AG10803 (cell line): Measurements from ENCODE around the gene BLOC1S5.

Source experiments
- DNase-seq: peaks from one replicate; pipeline ENCODE4 v3.0.0; 2010; ENCODE audit warnings: low read depth
- H3K4me3 ChIP-seq: 2 replicates; pipeline ENCODE4 v1.5.1; 2011; ENCODE audit warnings: mild to moderate bottlenecking, low read length, control low read depth
- TF ChIP-seq, protein P1 (sequence below): conservative IDR thresholded peaks from 2 replicates; pipeline ENCODE4 v1.5.1; 2011; ENCODE audit warnings: mild to moderate bottlenecking, low read length, control low read depth, inconsistent platforms

The BLOC1S5 gene

DNA sequence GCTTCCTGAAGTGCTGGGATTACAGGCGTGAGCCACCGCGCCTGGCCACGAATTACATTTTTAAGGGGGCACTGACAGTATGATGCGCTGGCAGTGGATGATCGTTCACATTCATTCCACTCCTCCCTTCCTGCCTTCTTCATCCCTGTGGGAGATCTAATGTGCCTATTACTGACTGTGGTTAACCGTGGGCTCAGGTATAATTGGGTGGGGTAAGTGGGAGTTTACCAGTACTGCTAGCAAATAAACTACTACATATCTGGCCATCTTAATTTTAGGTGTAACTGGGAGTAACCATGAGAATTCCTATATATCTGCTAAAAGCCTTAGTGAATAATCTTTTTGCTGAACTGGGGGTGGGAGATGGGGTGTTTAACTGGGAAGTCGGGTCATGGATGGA is 6.5 kb upstream of the BLOC1S5 start:
- DNase-seq = no peak
- TF ChIP-seq, protein P1, sequence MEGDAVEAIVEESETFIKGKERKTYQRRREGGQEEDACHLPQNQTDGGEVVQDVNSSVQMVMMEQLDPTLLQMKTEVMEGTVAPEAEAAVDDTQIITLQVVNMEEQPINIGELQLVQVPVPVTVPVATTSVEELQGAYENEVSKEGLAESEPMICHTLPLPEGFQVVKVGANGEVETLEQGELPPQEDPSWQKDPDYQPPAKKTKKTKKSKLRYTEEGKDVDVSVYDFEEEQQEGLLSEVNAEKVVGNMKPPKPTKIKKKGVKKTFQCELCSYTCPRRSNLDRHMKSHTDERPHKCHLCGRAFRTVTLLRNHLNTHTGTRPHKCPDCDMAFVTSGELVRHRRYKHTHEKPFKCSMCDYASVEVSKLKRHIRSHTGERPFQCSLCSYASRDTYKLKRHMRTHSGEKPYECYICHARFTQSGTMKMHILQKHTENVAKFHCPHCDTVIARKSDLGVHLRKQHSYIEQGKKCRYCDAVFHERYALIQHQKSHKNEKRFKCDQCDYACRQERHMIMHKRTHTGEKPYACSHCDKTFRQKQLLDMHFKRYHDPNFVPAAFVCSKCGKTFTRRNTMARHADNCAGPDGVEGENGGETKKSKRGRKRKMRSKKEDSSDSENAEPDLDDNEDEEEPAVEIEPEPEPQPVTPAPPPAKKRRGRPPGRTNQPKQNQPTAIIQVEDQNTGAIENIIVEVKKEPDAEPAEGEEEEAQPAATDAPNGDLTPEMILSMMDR = no peak
- H3K4me3 ChIP-seq = no peak overlapping the region

DNA sequence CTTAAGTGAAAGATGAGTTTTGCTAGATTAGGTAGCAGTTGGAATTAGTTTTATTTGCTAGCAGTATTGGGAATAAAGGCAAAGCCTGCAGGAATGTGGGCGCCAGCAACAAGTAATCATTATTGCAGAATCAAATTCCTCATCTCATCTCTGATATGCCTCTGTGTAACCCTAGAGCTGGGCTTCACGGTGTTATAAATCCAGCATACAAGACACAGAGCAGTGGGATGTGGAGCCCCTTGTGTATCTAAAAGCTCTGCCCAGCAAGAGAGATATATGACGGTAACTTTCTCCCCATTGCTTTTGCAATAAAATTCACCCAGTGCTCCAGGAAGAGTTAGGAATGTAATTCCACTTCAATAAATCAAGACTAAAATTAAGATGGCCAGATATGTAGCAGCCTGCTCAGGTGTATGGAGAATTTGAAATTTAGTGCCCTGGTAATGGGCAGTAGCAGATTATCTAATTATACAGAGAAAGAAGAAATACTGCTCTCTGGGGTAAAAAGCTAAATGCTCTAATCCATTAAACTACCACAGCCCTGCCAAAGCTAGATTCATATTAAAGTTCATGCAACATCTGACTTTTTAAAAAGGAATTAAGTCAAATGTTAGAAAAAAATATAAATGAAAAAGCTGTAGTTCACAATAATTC is 5.6 kb upstream of the BLOC1S5 start:
- DNase-seq = no peak
- TF ChIP-seq, protein P1 = no peak
- H3K4me3 ChIP-seq = no peak overlapping the region

DNA sequence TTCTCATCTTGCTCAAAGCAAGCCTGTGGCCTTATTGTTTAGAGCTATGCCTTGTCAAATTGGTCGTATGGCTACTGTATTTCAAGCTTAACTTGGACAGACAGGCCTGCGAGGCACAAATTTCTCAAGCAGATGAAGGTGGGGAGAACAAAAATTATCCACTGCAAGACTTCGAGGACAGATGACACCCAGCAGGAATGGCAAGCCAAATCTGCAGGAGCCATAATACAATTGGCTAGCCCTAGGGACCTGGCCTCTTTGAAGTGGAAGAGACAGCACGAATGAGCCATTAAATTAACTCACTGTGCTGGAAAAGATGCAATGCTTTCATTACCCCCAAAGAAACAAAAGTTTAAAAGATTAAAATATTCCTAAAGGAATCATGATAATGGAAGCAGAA is 5.0 kb upstream of the BLOC1S5 start:
- no peak overlapping the region for H3K4me3 ChIP-seq
- TF ChIP-seq, protein P1 = no peak
- no peak for DNase-seq

DNA sequence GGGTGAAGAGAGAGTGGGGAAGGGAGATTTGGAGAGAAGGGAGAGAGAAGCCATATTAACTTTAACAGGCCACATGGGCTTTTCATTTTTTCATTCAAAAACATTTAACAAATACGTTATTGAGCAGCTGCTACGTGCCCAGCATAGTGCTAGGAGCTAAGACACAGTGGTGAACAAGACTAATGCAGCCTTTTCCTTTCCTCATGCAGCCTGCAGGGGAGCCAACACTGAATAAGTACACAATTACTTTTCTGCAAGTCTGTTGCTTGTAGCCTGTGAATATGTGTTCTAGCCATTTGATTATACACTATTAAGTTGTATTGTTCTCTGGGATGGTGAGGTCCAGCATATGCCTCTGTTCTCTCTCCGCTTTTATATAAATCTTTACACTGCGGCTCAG is 1.9 kb upstream of the BLOC1S5 start:
- no peak for DNase-seq
- TF ChIP-seq, protein P1 = no peak
- no peak overlapping the region for H3K4me3 ChIP-seq

DNA sequence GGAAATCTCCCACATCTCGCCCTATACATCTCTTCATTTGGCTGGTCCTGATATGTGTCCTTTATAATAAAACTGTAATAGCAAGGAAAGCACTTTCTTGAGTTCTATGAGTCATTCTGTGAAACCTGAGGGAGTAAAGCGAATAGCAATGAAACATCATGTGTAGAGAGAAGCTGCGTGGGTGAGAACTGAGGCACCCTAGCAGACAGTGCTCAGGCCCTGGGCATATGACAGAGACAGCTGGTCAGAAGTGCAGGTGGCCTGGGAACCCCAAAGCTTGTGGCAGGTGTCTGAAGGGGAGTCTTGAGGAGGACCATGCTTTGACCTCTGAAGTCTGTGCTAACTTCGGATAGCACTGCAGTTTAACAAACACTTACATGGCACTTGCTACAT is 1.3 kb upstream of the BLOC1S5 start:
- no peak for DNase-seq
- TF ChIP-seq, protein P1 = no peak
- H3K4me3 ChIP-seq = no peak overlapping the region

DNA sequence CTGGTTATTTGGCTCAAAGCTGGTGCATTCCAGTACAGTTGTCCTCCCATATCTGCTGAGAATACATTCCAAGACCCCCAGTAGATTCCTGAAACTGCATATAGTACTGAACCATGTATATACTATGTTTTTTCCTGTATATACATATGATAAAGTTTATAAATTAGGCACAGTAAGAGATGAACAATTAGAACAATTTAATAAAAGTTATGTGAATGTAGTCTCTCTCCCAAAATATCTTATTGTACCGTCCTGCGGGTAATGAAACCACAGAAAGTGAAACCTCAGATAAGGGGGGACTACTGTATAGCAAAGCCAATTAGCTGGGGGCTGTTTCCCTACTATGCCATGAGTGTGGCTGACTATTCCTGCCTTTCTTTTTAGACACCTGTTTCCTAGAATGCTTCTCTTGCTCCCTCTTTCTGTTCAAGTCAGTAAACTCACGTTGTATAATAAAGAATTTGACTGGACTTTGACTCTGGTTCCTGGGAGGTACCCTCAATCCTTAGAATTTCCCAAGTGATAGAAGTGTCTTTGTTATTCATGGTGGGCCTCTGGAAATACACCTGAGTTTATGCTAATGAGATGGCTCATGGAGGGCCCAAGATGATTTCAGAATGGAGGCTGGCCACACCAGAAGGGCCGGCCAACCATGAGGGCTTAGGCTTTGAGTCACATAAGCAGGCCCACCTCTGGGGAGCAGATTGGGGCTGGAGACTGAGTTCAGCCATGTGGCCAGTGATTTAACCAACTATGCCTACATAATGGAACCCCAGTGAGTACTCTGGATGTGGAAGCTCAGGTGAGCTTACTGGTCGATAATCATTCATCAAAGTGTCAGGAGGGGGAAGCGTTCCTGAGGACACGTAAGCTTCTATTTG is 689 bp upstream of the BLOC1S5 start:
- H3K4me3 ChIP-seq = peak overlapping the region; percentile 47
- no peak for DNase-seq
- TF ChIP-seq, protein P1 = no peak; the same call in 1 of the 2 replicates

DNA sequence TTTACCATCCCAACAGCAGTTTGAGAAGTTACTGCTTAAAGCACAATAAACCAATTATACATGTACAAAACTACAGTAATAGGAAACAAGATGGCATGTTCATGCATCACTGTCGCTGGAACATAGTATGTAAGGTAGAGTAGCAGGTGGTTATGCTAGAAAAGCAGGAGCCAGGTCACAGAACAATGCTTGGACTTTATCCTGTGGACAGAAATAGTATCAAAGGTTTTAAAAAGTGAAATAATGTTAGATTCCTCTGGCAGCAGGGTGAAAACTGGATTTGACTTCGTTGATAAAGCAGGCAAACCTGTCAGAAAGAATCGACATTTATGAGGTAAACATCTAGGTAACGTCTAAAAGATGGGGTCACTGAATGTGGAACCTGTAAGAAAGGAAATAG is 2.5 kb downstream of the BLOC1S5 start:
- TF ChIP-seq, protein P1 = no peak
- no peak overlapping the region for H3K4me3 ChIP-seq
- no peak for DNase-seq
